ENCODE measurements around the gene SHCBP1.

DNA sequence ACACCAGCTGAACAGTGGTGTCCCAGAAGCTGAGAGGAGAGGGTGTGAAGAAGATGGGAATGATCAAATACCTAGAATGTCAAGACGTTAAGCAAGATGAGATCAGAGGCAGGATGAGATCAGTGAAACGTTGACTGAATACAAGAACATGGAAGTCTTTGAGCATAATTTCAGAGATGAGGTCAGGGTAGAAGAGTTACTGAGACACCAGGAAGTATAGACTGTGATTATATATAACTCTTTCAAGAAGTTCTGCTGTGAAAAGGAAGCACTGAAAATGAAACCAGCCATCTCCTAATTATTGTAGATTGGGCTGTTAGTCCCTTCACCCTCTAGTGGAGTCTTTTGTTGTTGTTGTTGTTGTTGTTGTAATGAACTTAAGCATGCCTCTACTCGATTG lies 9.1 kb downstream of the SHCBP1 start:
- TF ChIP-seq EZH2 (IDR thresholded peaks at IDR 0.05): no peak
- no peak for TF ChIP-seq POLR2AphosphoS5 (IDR thresholded peaks at IDR 0.05; ENCODE audit: borderline replicate concordance, low read depth, low read length)
- no peak for TF ChIP-seq FOXP2 (optimal IDR thresholded peaks at IDR 0.05; ENCODE audit: control extremely low read depth, extremely low read length, insufficient read depth)
